DMS 273 treated with DMSO at 0.1 percent for 48 hours (cell line): ENCODE measurements around the gene METTL21A.

Experiments
- DNase-seq: peaks from one replicate; lab custom pipeline; 2025; lab: John Stamatoyannopoulos, UW

Gene METTL21A

GRCh38 chr2:207624185-207625013, 795 bp downstream of the METTL21A start:
- DNase-seq: peak; percentile 30

GRCh38 chr2:207621501-207622039, 3.6 kb downstream of the METTL21A start:
- DNase-seq: no peak

GRCh38 chr2:207619764-207620203, 5.4 kb downstream of the METTL21A start:
- no peak for DNase-seq

GRCh38 chr2:207617011-207617671, 8.1 kb downstream of the METTL21A start:
- no peak for DNase-seq

- no peak for DNase-seq
Measured at GRCh38 chr2:207616185-207616584, 9.0 kb downstream of the METTL21A start.

GRCh38 chr2:207614824-207615223, 10.4 kb downstream of the METTL21A start:
- DNase-seq: no peak

GRCh38 chr2:207612714-207613113, 12.5 kb downstream of the METTL21A start:
- no peak for DNase-seq

- no peak for DNase-seq
Measured at GRCh38 chr2:207606829-207607228, 18.4 kb downstream of the METTL21A start.

- DNase-seq: no peak
Measured at GRCh38 chr2:207606399-207606798, 18.8 kb downstream of the METTL21A start.

- no peak for DNase-seq
Measured at GRCh38 chr2:207603486-207603885, 21.7 kb downstream of the METTL21A start.

GRCh38 chr2:207601774-207602173, 23.4 kb downstream of the METTL21A start:
- DNase-seq: no peak

- no peak for DNase-seq
Measured at GRCh38 chr2:207600231-207600630, 25.0 kb downstream of the METTL21A start.

- DNase-seq: no peak
Measured at GRCh38 chr2:207599636-207600035, 25.6 kb downstream of the METTL21A start.

GRCh38 chr2:207594731-207595130, 30.5 kb downstream of the METTL21A start:
- DNase-seq: no peak

- DNase-seq: no peak
Measured at GRCh38 chr2:207594264-207594663, 30.9 kb downstream of the METTL21A start.

GRCh38 chr2:207593277-207593676, 31.9 kb downstream of the METTL21A start:
- no peak for DNase-seq

- no peak for DNase-seq
Measured at GRCh38 chr2:207589143-207589542, 36.1 kb downstream of the METTL21A start.

- no peak for DNase-seq
Measured at GRCh38 chr2:207587305-207587704, 37.9 kb downstream of the METTL21A start.

- no peak for DNase-seq
Measured at GRCh38 chr2:207584952-207585351, 40.2 kb downstream of the METTL21A start.

- no peak for DNase-seq
Measured at GRCh38 chr2:207571370-207571769, 53.8 kb downstream of the METTL21A start.

- DNase-seq: no peak
Measured at GRCh38 chr2:207567671-207568070, 57.5 kb downstream of the METTL21A start.

- DNase-seq: no peak
Measured at GRCh38 chr2:207565736-207566500, 59.3 kb downstream of the METTL21A start.
